Heart left ventricle (tissue), 13 donors: Measurements from ENCODE around the gene ANTKMT.

Experiments
- POLR2A ChIP-seq, 2 donors: fragments of 450-650 bp; IDR thresholded peaks; one replicate each; pipeline ENCODE4 v1.6.1; 2017; ENCODE audit warnings: antibody characterized with exemption in 2 of 2, mild to moderate bottlenecking in 2 of 2, moderate library complexity in 2 of 2
- TF ChIP-seq, protein P1 (sequence below), 12 donors: fragments of 200-600 bp; sonication (generic) in 4 of 12; IDR thresholded peaks; one replicate each; pipeline versions ENCODE4 v1.5.0 to v1.8.0; 2018 to 2022; ENCODE audit warnings: antibody characterized with exemption in 12 of 12, mild to moderate bottlenecking in 5 of 12
- donor health status: ischemic (EF 13 %, LVEDD 7.1; RV severe dilation, severe dysfunction).
- donor health status: DM: no; HTN: yes; CAD: no.
- donor health status: DM: no; HTN: no; CAD: no.
- donor health status: ischemic (EF 25% LVEDD 6.9; RV normal size, moderate dysfunction).
- donor health status: ischemic (EF 25% LVEDD 5.7; RV mildly dilated, moderate dysfunction).
- donor health status: ischemic (EF 35%, LVEDD 5.7; RV mildly dilated, moderate dysfunction).
- donor health status: nonischemic (EF 11% LVEDD 7.7; RV severe dilation, severe dysfunction).
- donor health status: DM: yes; HTN: yes; CAD: no.
- donor health status: PGD.
- donor health status: ischemic (EF 29% LVEDD 5.4; RV normal size, mild dysfunction).
- donor health status: nonischemic (EF 23%, LVEDD 6.1; RV moderate dilation, normal function).

DNA sequence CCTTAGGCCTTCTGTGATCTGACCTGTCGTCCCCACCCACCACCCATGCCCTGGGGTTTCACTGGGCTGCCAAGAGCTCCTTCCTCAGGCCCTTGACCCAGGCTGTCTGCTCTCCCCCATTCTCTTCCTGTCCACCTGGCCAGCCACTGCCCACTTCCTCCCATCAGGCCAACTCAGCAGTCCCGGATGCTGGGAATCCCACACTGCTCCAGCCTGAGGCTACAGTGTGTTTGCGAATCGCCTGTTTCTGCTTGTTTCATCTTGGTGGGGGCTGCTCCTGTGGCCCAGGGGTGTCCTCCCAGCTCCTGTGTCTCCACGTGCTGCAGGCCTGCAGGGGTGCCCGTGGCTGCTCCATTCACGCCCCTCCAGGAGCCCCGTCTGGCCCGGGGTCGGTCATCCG is 6.9 kb upstream of the ANTKMT start:
- no peak for TF ChIP-seq POLR2A (IDR thresholded peaks at IDR 0.05)
- TF ChIP-seq, protein P1, sequence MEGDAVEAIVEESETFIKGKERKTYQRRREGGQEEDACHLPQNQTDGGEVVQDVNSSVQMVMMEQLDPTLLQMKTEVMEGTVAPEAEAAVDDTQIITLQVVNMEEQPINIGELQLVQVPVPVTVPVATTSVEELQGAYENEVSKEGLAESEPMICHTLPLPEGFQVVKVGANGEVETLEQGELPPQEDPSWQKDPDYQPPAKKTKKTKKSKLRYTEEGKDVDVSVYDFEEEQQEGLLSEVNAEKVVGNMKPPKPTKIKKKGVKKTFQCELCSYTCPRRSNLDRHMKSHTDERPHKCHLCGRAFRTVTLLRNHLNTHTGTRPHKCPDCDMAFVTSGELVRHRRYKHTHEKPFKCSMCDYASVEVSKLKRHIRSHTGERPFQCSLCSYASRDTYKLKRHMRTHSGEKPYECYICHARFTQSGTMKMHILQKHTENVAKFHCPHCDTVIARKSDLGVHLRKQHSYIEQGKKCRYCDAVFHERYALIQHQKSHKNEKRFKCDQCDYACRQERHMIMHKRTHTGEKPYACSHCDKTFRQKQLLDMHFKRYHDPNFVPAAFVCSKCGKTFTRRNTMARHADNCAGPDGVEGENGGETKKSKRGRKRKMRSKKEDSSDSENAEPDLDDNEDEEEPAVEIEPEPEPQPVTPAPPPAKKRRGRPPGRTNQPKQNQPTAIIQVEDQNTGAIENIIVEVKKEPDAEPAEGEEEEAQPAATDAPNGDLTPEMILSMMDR (IDR thresholded peaks at IDR 0.05) = no peak
